Right lobe of liver (tissue), 4 donors: ENCODE measurements around the gene TDRD7.

Experiments
- POLR2A ChIP-seq: fragments of 450-650 bp; IDR thresholded peaks from one replicate; pipeline ENCODE4 v1.6.1; 2017; ENCODE audit warnings: antibody characterized with exemption, mild to moderate bottlenecking
- TF ChIP-seq, protein P1 (sequence below), 4 donors: fragments of 200-600 bp in 3 of 4; fragments of 450-650 bp in 1 of 4; IDR thresholded peaks; one replicate each; pipeline versions ENCODE4 v1.5.1 to v1.8.0; 2016 to 2022; ENCODE audit warnings: antibody characterized with exemption in 4 of 4, mild to moderate bottlenecking in 2 of 4
- donor health status: DM: no; HTN: no; CAD: no.
- donor health status: DM: no; HTN: no; CAD: no.
- donor health status: DM: no; HTN: yes; CAD: no.

DNA sequence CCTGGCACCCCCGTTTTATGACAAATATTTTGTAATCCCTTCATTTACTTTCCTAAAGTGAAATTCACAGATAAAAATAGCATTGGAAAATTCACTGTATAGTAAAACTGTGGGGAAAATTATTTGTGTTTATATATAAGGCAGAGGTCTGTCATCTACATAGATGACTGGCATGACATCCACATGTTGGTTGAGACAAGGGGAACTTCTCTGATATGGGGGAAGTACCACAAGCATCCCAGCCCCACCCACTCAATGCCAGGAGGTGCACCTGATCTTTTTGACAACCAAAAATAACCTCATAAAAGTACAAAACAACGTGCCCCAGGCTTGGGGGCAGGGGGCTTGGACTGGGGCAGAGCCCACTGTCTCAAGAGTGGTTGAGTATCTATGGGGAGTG lies 6.3 kb upstream of the TDRD7 start:
- TF ChIP-seq, protein P1, sequence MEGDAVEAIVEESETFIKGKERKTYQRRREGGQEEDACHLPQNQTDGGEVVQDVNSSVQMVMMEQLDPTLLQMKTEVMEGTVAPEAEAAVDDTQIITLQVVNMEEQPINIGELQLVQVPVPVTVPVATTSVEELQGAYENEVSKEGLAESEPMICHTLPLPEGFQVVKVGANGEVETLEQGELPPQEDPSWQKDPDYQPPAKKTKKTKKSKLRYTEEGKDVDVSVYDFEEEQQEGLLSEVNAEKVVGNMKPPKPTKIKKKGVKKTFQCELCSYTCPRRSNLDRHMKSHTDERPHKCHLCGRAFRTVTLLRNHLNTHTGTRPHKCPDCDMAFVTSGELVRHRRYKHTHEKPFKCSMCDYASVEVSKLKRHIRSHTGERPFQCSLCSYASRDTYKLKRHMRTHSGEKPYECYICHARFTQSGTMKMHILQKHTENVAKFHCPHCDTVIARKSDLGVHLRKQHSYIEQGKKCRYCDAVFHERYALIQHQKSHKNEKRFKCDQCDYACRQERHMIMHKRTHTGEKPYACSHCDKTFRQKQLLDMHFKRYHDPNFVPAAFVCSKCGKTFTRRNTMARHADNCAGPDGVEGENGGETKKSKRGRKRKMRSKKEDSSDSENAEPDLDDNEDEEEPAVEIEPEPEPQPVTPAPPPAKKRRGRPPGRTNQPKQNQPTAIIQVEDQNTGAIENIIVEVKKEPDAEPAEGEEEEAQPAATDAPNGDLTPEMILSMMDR (IDR thresholded peaks at IDR 0.05), result no peak
- TF ChIP-seq POLR2A, result no peak
